BJ (cell line): Measurements from ENCODE around the gene CDK15. TPM values are rescaled to one million over a fixed set of nuclear protein-coding genes. Genes with fewer than 3 reads are reported as not detected.

Source experiments
- CTCF ChIA-PET: fragments of 350-600 bp; formaldehyde crosslinking; extraction: SDS; loops from one replicate; lab custom pipeline; 2021; ENCODE audit warnings: antibody characterized with exemption, inconsistent platforms; lab: Yijun Ruan, JAX
- POLR2A ChIA-PET: fragments of 300-600 bp; sonication (Branson Sonifier 250); formaldehyde crosslinking; extraction: SDS; loops from one replicate; lab custom pipeline; 2021; ENCODE audit warnings: antibody characterized with exemption; lab: Charles Lee
- DNase-seq: peaks from one replicate; pipeline ENCODE4 v3.0.0-alpha.2; 2011; ENCODE audit warnings: low read depth
- H3K27me3 ChIP-seq: 2 replicates; pipeline ENCODE4 v1.6.0; 2011; ENCODE audit warnings: low read length; ENCODE audit not compliant: control insufficient read depth, insufficient read depth
- H3K36me3 ChIP-seq: 2 replicates; pipeline ENCODE4 v1.5.1; 2011; ENCODE audit warnings: low read length; ENCODE audit not compliant: control insufficient read depth, insufficient read depth
- H3K4me3 ChIP-seq: 2 replicates; pipeline ENCODE4 v1.5.1; 2011; ENCODE audit warnings: low read depth, mild to moderate bottlenecking, control low read depth, low read length
- polyA plus RNA-seq: library from polyadenylated mRNA; depleted of rRNA; stranded (reverse); fragments of >200 nt; gene quantifications from 2 replicates; pipeline ENCODE4 v1.2.3, GENCODE V29; 2011
- TF ChIP-seq, protein P1 (sequence below): IDR thresholded peaks from 2 replicates; pipeline ENCODE4 v1.5.1; 2011; ENCODE audit warnings: low read depth, mild to moderate bottlenecking, control low read depth, inconsistent platforms, low read length, moderate library complexity; ENCODE audit not compliant: insufficient read depth

The CDK15 gene
- polyA plus RNA-seq, 1 experiment = 8.2 TPM

DNA sequence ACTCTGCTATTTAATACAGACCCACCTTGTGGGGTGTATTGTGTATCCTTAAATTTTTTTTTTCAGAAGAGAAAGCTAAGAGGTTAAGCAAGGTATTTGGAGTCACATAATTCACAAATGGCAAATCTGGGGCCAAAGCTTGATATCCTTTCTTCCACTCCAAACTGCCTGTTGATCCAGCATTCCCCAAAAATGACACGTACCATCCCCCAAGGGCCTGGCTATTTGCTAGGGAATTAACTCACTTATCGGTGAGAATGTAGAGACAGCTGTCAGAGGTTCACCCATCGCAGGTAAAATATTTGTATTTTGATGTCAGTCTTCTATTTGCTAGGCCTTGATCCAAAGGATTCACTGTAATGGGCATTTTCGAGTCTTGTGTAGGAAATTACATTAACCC lies 123.7 kb downstream of the CDK15 start:
- H3K36me3 ChIP-seq = no peaks in the 10 kb centered on the region
- H3K4me3 ChIP-seq = no peak overlapping the region
- no peaks in the 10 kb centered on the region for H3K27me3 ChIP-seq
- DNase-seq = no peak
- TF ChIP-seq, protein P1, sequence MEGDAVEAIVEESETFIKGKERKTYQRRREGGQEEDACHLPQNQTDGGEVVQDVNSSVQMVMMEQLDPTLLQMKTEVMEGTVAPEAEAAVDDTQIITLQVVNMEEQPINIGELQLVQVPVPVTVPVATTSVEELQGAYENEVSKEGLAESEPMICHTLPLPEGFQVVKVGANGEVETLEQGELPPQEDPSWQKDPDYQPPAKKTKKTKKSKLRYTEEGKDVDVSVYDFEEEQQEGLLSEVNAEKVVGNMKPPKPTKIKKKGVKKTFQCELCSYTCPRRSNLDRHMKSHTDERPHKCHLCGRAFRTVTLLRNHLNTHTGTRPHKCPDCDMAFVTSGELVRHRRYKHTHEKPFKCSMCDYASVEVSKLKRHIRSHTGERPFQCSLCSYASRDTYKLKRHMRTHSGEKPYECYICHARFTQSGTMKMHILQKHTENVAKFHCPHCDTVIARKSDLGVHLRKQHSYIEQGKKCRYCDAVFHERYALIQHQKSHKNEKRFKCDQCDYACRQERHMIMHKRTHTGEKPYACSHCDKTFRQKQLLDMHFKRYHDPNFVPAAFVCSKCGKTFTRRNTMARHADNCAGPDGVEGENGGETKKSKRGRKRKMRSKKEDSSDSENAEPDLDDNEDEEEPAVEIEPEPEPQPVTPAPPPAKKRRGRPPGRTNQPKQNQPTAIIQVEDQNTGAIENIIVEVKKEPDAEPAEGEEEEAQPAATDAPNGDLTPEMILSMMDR = no peak
- CTCF ChIA-PET = interaction anchor here (1.1 kb wide), 1 partner anchor 22 kb away, joined by 3 read pairs; no protein-coding TSS in a partner anchor
- POLR2A ChIA-PET = no interaction called here

DNA sequence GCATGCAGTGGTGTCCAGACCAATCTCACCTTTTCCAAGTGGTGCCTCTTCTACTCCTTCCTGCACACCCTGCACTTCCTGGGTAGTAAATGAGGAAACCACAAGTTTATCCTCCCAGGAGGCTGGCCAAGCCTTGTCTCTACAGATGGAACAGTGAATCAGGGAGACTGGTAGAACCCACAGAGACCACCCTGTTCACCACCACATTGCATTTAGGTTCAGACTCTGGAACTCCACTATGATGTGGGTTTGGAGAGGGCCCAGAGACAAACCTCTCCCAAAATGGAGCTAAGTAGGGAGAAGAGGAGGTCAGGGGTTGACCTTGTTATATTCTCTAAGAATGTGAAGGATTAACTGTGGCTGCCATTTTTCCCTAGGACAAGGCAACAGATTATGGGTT lies 124.5 kb downstream of the CDK15 start:
- TF ChIP-seq, protein P1 = no peak
- CTCF ChIA-PET = interaction anchor here (0.8 to 1.2 kb wide), 4 partner anchors 22 to 219 kb away, joined by 3 to 4 read pairs (median 3); no protein-coding TSS in a partner anchor

DNA sequence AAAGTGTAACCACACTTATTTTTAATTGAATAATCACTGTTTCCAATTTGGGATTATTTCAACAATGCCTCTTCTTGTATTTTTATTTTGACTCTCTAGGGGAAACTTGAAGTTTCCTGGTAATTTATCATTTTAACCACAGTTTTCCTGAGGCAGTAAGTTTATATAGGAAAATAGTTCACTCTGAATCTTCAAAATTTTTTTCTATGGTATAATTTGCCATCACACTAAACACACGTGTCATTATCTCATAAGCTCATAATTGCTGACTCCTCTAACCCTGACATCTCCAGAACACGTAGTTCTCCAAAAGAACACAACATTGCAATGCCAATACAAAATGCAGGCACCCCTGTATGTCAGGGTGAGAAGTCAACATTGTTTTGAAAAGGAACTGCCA lies 125.1 kb downstream of the CDK15 start:
- H3K4me3 ChIP-seq = no peak overlapping the region
- TF ChIP-seq, protein P1 = no peak
- H3K36me3 ChIP-seq = no peaks in the 10 kb centered on the region
- no peaks in the 10 kb centered on the region for H3K27me3 ChIP-seq
- POLR2A ChIA-PET = no interaction called here
- CTCF ChIA-PET = interaction anchor here (0.8 to 1.2 kb wide), 2 partner anchors 39 to 218 kb away, joined by 3 to 4 read pairs; no protein-coding TSS in a partner anchor
- DNase-seq = no peak

More for the DNA sequence above, 124.5 kb downstream of the CDK15 start:
- H3K4me3 ChIP-seq = no peak overlapping the region
- H3K36me3 ChIP-seq = no peaks in the 10 kb centered on the region
- no peak for DNase-seq
- no peaks in the 10 kb centered on the region for H3K27me3 ChIP-seq
- POLR2A ChIA-PET = no interaction called here

DNA sequence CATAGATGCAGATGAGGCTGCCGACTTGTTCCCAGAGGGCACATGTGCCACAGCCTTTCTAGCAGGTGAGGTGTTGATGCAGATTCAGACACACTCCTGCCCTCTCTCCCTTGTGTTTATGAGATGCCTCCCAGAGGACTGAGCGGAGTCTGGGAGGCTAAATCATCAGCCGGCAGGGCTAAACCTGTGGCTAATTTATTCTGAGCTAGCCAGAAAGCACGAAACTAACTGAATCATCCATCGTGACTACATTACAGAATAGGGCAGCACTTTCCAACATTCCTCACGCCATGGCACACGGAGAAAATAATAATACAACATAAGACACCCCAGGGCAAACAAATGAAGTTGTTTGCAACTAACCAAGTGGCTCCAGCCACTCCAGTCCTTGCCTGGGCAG lies 125.6 kb downstream of the CDK15 start:
- CTCF ChIA-PET = interaction anchor here (1.2 kb wide), 1 partner anchor 38 kb away, joined by 4 read pairs; no protein-coding TSS in a partner anchor
- Histone ChIP-seq H3K36me3 (no peaks in the 10 kb centered on the region), H3K4me3 (no peak overlapping the region), H3K27me3 (no peaks in the 10 kb centered on the region)
- TF ChIP-seq, protein P1 = no peak
- POLR2A ChIA-PET = no interaction called here
- DNase-seq = peak; percentile 59

DNA sequence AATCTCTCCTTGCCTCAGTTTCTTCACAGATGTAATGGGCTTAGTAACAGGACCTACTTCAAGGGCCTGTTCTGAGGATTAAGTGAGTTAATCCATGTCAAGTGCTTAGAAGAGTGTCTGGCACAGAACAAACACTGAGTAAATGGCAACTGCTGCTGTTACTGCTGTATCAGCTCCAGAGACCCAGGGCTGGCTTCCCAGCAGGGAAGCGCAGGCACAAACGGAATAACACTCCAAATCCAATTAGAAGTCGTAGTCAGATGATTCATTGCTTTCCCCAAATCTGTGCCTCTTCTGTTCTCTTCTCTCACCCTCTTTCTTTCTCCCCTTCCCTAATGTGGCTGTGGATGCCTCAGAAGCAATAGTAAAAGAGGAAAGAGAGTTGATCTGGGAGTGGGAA lies 126.2 kb downstream of the CDK15 start:
- TF ChIP-seq, protein P1 = no peak
- CTCF ChIA-PET = no interaction called here
- Histone ChIP-seq H3K4me3 (no peak overlapping the region), H3K27me3 (no peaks in the 10 kb centered on the region), H3K36me3 (no peaks in the 10 kb centered on the region)
- POLR2A ChIA-PET = no interaction called here
- DNase-seq = no peak
